H9 (cell line): Measurements from ENCODE around the gene IQGAP2. TPM values are rescaled to one million over a fixed set of nuclear protein-coding genes. Genes with fewer than 3 reads are reported as not detected.

ENCODE experiments used
- DNase-seq: peaks from one replicate; pipeline ENCODE4 v3.0.0-alpha.2; 2017
- H2AFZ ChIP-seq: one replicate; pipeline ENCODE4 v1.6.1; 2013; ENCODE audit warnings: mild to moderate bottlenecking, low read length, control low read depth, moderate library complexity
- H2AK5ac ChIP-seq: 2 replicates; pipeline ENCODE4 v1.6.1; 2013; ENCODE audit warnings: low read length, control low read depth, mixed read lengths; ENCODE audit not compliant: insufficient read length
- H2BK120ac ChIP-seq: one replicate; pipeline ENCODE4 v1.6.1; 2013; ENCODE audit warnings: low read depth, mild to moderate bottlenecking, low read length, control low read depth, inconsistent platforms; ENCODE audit not compliant: poor library complexity, severe bottlenecking
- H2BK12ac ChIP-seq: 2 replicates; pipeline ENCODE4 v1.6.1; 2013; ENCODE audit warnings: low read length, control low read depth, mixed read lengths, low read depth; ENCODE audit not compliant: insufficient read length
- H2BK15ac ChIP-seq: 2 replicates; pipeline ENCODE4 v1.6.1; 2013; ENCODE audit warnings: low read depth, low read length, control low read depth
- H2BK20ac ChIP-seq: one replicate; pipeline ENCODE4 v1.6.1; 2013; ENCODE audit warnings: low read depth, mild to moderate bottlenecking, low read length, control low read depth, inconsistent platforms; ENCODE audit not compliant: poor library complexity, severe bottlenecking
- H2BK5ac ChIP-seq: 2 replicates; pipeline ENCODE4 v1.6.1; 2013; ENCODE audit warnings: low read length, control low read depth, mixed read lengths; ENCODE audit not compliant: insufficient read length
- H3K14ac ChIP-seq: 2 replicates; pipeline ENCODE4 v1.6.1; 2013; ENCODE audit warnings: low read length, control low read depth; ENCODE audit not compliant: insufficient read depth
- H3K18ac ChIP-seq: 2 replicates; pipeline ENCODE4 v1.6.1; 2013; ENCODE audit warnings: low read depth, mild to moderate bottlenecking, mixed read lengths, low read length, control low read depth; ENCODE audit not compliant: insufficient read length
- H3K23ac ChIP-seq: 2 replicates; pipeline ENCODE4 v1.6.1; 2013; ENCODE audit warnings: low read length, control low read depth, mixed read lengths, low read depth; ENCODE audit not compliant: insufficient read length
- H3K23me2 ChIP-seq: 2 replicates; pipeline ENCODE4 v1.6.1; 2013; ENCODE audit warnings: low read depth, mild to moderate bottlenecking, mixed read lengths, low read length, control low read depth; ENCODE audit not compliant: insufficient read length, poor library complexity, severe bottlenecking
- H3K27ac ChIP-seq: 2 replicates; pipeline ENCODE4 v1.5.1; 2013; ENCODE audit warnings: low read length, control low read depth, mixed read lengths, low read depth; ENCODE audit not compliant: insufficient read length
- H3K27me3 ChIP-seq: 2 replicates; pipeline ENCODE4 v1.6.1; 2013; ENCODE audit warnings: low read length, control low read depth, inconsistent platforms; ENCODE audit not compliant: insufficient read depth
- H3K4ac ChIP-seq: 2 replicates; pipeline ENCODE4 v1.6.1; 2013; ENCODE audit warnings: low read depth, mild to moderate bottlenecking, control low read depth, inconsistent platforms, low read length, moderate library complexity
- H3K4me1 ChIP-seq: 2 replicates; pipeline ENCODE4 v1.6.1; 2013; ENCODE audit warnings: low read length, control low read depth, inconsistent platforms; ENCODE audit not compliant: insufficient read depth
- H3K4me2 ChIP-seq: 2 replicates; pipeline ENCODE4 v1.6.1; 2013; ENCODE audit warnings: low read length, control low read depth, mixed read lengths; ENCODE audit not compliant: insufficient read length, insufficient read depth
- H3K56ac ChIP-seq: 2 replicates; pipeline ENCODE4 v1.6.1; 2013; ENCODE audit warnings: low read depth, mild to moderate bottlenecking, mixed read lengths, low read length, control low read depth; ENCODE audit not compliant: insufficient read length
- H3K79me1 ChIP-seq: 2 replicates; pipeline ENCODE4 v1.6.1; 2013; ENCODE audit warnings: low read depth, mild to moderate bottlenecking, moderate library complexity, low read length, control low read depth, inconsistent platforms; ENCODE audit not compliant: insufficient read depth, poor library complexity, severe bottlenecking
- H3K79me2 ChIP-seq: 2 replicates; pipeline ENCODE4 v1.6.1; 2013; ENCODE audit warnings: low read length, control low read depth, inconsistent platforms; ENCODE audit not compliant: insufficient read depth
- H3K9ac ChIP-seq: 2 replicates; pipeline ENCODE4 v1.6.1; 2013; ENCODE audit warnings: low read length, control low read depth, mixed read lengths; ENCODE audit not compliant: insufficient read length; ENCODE audit errors: extremely low read depth
- H3K9me3 ChIP-seq: one replicate; pipeline ENCODE4 v1.6.1; 2013; ENCODE audit warnings: low read depth, low read length, inconsistent platforms; ENCODE audit not compliant: control insufficient read depth
- H3T11ph ChIP-seq: one replicate; pipeline ENCODE4 v1.6.1; 2013; ENCODE audit warnings: mild to moderate bottlenecking, low read length, control low read depth, inconsistent platforms
- H4K20me1 ChIP-seq: one replicate; pipeline ENCODE4 v1.6.1; 2013; ENCODE audit not compliant: control insufficient read depth, insufficient read length, insufficient read depth
- H4K5ac ChIP-seq: 2 replicates; pipeline ENCODE4 v1.6.1; 2013; ENCODE audit warnings: low read depth, mild to moderate bottlenecking, mixed read lengths, low read length, control low read depth; ENCODE audit not compliant: insufficient read length
- H4K8ac ChIP-seq: replicated peaks from 2 replicates; pipeline ENCODE4 v1.6.1; 2013; ENCODE audit warnings: low read length, control low read depth, mixed read lengths, low read depth; ENCODE audit not compliant: insufficient read length
- H4K91ac ChIP-seq: 2 replicates; pipeline ENCODE4 v1.6.1; 2013; ENCODE audit warnings: low read depth, mild to moderate bottlenecking, moderate library complexity, mixed read lengths, low read length, control low read depth; ENCODE audit not compliant: insufficient read length
- H3K27ac Mint-ChIP-seq, 3 experiments: 2 replicates in 2 of 3; 3 replicates in 1 of 3; pipeline ENCODE4 v1.8.0; 2020 to 2021; ENCODE audit warnings: mixed read lengths in 3 of 3, mild to moderate bottlenecking in 1 of 3, moderate library complexity in 1 of 3
- H3K27me3 Mint-ChIP-seq: 2 replicates; pipeline ENCODE4 v1.8.0; 2021; ENCODE audit warnings: low read depth, mild to moderate bottlenecking, moderate library complexity, mixed read lengths
- H3K36me3 Mint-ChIP-seq, 3 experiments: 2 replicates in 2 of 3; 3 replicates in 1 of 3; pipeline ENCODE4 v1.8.0; 2020 to 2021; ENCODE audit warnings: low read depth in 3 of 3, mixed read lengths in 3 of 3; ENCODE audit not compliant: insufficient read depth in 1 of 3
- H3K4me1 Mint-ChIP-seq, 2 experiments: 2 replicates each; pipeline ENCODE4 v1.8.0; 2020; ENCODE audit warnings: mixed read lengths in 2 of 2
- H3K4me3 Mint-ChIP-seq, 2 experiments: 2 replicates in 1 of 2; 3 replicates in 1 of 2; pipeline ENCODE4 v1.8.0; 2020 to 2021; ENCODE audit warnings: mild to moderate bottlenecking in 2 of 2, mixed read lengths in 2 of 2, moderate library complexity in 1 of 2
- H3K9me3 Mint-ChIP-seq, 2 experiments: 2 replicates in 1 of 2; 3 replicates in 1 of 2; pipeline ENCODE4 v1.8.0; 2020; ENCODE audit warnings: mild to moderate bottlenecking in 2 of 2, mixed read lengths in 2 of 2, moderate library complexity in 1 of 2
- WGBS: extraction: QIAGEN DNeasy Blood & Tissue Kit; methylation state at CpG from one replicate; pipeline ENCODE4 v1.1.7; 2013; ENCODE audit warnings: missing lambda C conversion rate, low lambda C conversion rate, mixed read lengths; ENCODE audit not compliant: insufficient read length; ENCODE audit errors: extremely low coverage; 5-methylcytosine and 5-hydroxymethylcytosine counted together
- total RNA-seq: library from RNA; stranded (reverse); gene quantifications from 2 replicates; pipeline ENCODE4 v1.2.1, GENCODE V29; 2021
- TF ChIP-seq, protein P1 (sequence below): fragments of 200-600 bp; sonication (generic); conservative IDR thresholded peaks from 3 replicates; pipeline ENCODE4 v1.8.0; 2021; ENCODE audit warnings: antibody characterized with exemption, mild to moderate bottlenecking

The IQGAP2 gene
- total RNA-seq, 1 experiment from 2014 or later: 22.5 TPM

DNA sequence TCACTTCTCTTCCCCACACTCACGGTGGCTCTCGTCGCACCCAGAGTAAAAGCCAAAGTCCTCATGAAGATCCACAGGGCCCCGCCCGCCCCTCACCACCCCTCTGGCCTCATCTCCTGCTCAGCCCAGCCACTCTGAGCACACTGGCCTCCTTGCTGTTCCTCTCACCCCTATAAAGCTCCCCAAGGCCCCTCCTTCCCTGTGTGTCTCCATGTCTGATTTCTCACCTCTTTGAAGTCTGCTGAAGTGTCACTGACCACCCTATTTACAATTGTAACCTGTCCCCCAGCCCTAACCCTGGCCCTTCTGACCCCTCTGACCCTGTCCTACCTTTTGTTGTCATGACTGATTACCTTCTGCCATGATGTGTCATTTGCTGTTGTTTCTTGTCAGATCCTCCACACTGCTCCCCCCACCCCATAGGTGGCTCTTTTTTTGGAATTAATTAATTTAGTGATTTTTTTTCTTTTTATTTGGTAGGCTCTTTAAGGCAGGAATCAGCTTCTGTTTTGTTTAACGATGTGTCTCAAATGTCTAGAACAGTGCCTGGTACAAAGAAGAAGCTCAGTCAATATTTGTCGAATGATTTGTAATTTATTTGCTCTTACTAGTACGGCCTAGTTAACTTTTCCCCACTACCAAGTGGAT lies 90.2 kb downstream of the IQGAP2 start:
- Histone ChIP-seq H3K14ac (no peak overlapping the region), H2BK20ac (no peak overlapping the region), H3K27me3 (no peaks in the 10 kb centered on the region), H3K56ac (no peak overlapping the region), H2BK15ac (no peak overlapping the region), H2BK12ac (no peak overlapping the region), H3K4me1 (peaks cover 41% of the 10 kb centered on the region), H2AK5ac (no peak overlapping the region), H3K9me3 (no peaks in the 10 kb centered on the region), H4K5ac (no peak overlapping the region), H3K27ac (no peak overlapping the region), H3K79me2 (peaks cover 12% of the 10 kb centered on the region; the same call in 1 of the 2 replicates), H4K20me1 (peaks cover 2% of the 10 kb centered on the region), H3K4me2 (no peak overlapping the region), H3K23me2 (peaks cover 3% of the 10 kb centered on the region), H2BK5ac (no peak overlapping the region), H3K23ac (no peak overlapping the region), H2BK120ac (no peak overlapping the region), H3K9ac (no peak overlapping the region), H3K18ac (no peak overlapping the region), H4K8ac (no peak overlapping the region), H2AFZ (no peak overlapping the region), H4K91ac (no peak overlapping the region), H3K4ac (no peak overlapping the region), H3K79me1 (no peaks in the 10 kb centered on the region), H3T11ph (no peak overlapping the region)
- Mint-ChIP-seq H3K4me3 (no peak overlapping the region; a peak in 1 of 5 replicates), H3K27me3 (no peaks in the 10 kb centered on the region; the same call in 1 of the 2 replicates), H3K36me3 (no peaks in the 10 kb centered on the region; a peak in 2 of 7 replicates), H3K9me3 (no peaks in the 10 kb centered on the region), H3K4me1 (peaks cover 79% of the 10 kb centered on the region in 2 experiments), H3K27ac (peak overlapping the region in 1 of 3 experiments; percentile 23; a peak in 2 of 7 replicates)
- no peak for DNase-seq
- TF ChIP-seq, protein P1, sequence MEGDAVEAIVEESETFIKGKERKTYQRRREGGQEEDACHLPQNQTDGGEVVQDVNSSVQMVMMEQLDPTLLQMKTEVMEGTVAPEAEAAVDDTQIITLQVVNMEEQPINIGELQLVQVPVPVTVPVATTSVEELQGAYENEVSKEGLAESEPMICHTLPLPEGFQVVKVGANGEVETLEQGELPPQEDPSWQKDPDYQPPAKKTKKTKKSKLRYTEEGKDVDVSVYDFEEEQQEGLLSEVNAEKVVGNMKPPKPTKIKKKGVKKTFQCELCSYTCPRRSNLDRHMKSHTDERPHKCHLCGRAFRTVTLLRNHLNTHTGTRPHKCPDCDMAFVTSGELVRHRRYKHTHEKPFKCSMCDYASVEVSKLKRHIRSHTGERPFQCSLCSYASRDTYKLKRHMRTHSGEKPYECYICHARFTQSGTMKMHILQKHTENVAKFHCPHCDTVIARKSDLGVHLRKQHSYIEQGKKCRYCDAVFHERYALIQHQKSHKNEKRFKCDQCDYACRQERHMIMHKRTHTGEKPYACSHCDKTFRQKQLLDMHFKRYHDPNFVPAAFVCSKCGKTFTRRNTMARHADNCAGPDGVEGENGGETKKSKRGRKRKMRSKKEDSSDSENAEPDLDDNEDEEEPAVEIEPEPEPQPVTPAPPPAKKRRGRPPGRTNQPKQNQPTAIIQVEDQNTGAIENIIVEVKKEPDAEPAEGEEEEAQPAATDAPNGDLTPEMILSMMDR: no peak
- no CpG with 5 or more reads among the region's 8 CpGs for WGBS
